Trophoblast cell (in vitro differentiated cells and primary cell): ENCODE measurements around the gene DCT.

Experiments
- DNase-seq, 2 donors: peaks; one replicate each; pipeline ENCODE4 v3.0.0-alpha.2; 2016
- H2AFZ ChIP-seq: 2 replicates; pipeline ENCODE4 v1.6.1; 2013; ENCODE audit warnings: low read length, moderate library complexity, mild to moderate bottlenecking; ENCODE audit not compliant: insufficient read depth, poor library complexity
- H2AK5ac ChIP-seq: 2 replicates; pipeline ENCODE4 v1.6.1; 2013; ENCODE audit warnings: mild to moderate bottlenecking, low read length
- H2BK120ac ChIP-seq: 2 replicates; pipeline ENCODE4 v1.6.1; 2013; ENCODE audit warnings: low read length, mild to moderate bottlenecking, moderate library complexity; ENCODE audit not compliant: insufficient read depth, poor library complexity
- H2BK12ac ChIP-seq: 2 replicates; pipeline ENCODE4 v1.6.1; 2013; ENCODE audit warnings: mild to moderate bottlenecking, low read length, moderate library complexity
- H2BK5ac ChIP-seq: 2 replicates; pipeline ENCODE4 v1.6.1; 2013; ENCODE audit warnings: low read length, low read depth, moderate library complexity, mild to moderate bottlenecking; ENCODE audit not compliant: poor library complexity
- H3K14ac ChIP-seq: 2 replicates; pipeline ENCODE4 v1.6.1; 2013; ENCODE audit warnings: mild to moderate bottlenecking, low read length
- H3K18ac ChIP-seq: 2 replicates; pipeline ENCODE4 v1.6.1; 2013; ENCODE audit warnings: mild to moderate bottlenecking, low read length
- H3K23ac ChIP-seq: 2 replicates; pipeline ENCODE4 v1.6.1; 2013; ENCODE audit warnings: low read length
- H3K27ac ChIP-seq: 2 replicates; pipeline ENCODE4 v1.5.1; 2013; ENCODE audit warnings: low read depth, mild to moderate bottlenecking, inconsistent platforms, low read length, moderate library complexity
- H3K27me3 ChIP-seq: 2 replicates; pipeline ENCODE4 v1.6.1; 2013; ENCODE audit warnings: inconsistent platforms, mild to moderate bottlenecking, low read length, moderate library complexity; ENCODE audit not compliant: insufficient read depth
- H3K36me3 ChIP-seq, 2 experiments: 1 replicate in 1 of 2; 2 replicates in 1 of 2; pipeline ENCODE4 v1.6.1; 2013; ENCODE audit warnings: low read length in 2 of 2, mild to moderate bottlenecking in 2 of 2, moderate library complexity in 1 of 2; ENCODE audit not compliant: insufficient read depth in 2 of 2, control insufficient read depth in 1 of 2
- H3K4ac ChIP-seq: 2 replicates; pipeline ENCODE4 v1.6.1; 2013; ENCODE audit warnings: low read depth, mild to moderate bottlenecking, low read length, moderate library complexity
- H3K4me1 ChIP-seq, 2 experiments: 1 replicate in 1 of 2; 2 replicates in 1 of 2; pipeline ENCODE4 v1.6.1; 2013; ENCODE audit warnings: low read length in 2 of 2, mild to moderate bottlenecking in 2 of 2, moderate library complexity in 1 of 2; ENCODE audit not compliant: insufficient read depth in 2 of 2, control insufficient read depth in 1 of 2
- H3K4me2 ChIP-seq: 2 replicates; pipeline ENCODE4 v1.6.1; 2013; ENCODE audit warnings: inconsistent platforms, mild to moderate bottlenecking, low read length, moderate library complexity
- H3K4me3 ChIP-seq: 2 replicates; pipeline ENCODE4 v1.5.1; 2013; ENCODE audit warnings: mild to moderate bottlenecking, low read depth, low read length, inconsistent platforms
- H3K79me1 ChIP-seq: one replicate; pipeline ENCODE4 v1.6.1; 2013; ENCODE audit warnings: low read length
- H3K79me2 ChIP-seq: 2 replicates; pipeline ENCODE4 v1.6.1; 2013; ENCODE audit warnings: low read length, mild to moderate bottlenecking; ENCODE audit not compliant: control insufficient read depth, insufficient read depth, poor library complexity
- H3K9ac ChIP-seq: 2 replicates; pipeline ENCODE4 v1.6.1; 2013; ENCODE audit warnings: mild to moderate bottlenecking, low read length
- H3K9me3 ChIP-seq: 2 replicates; pipeline ENCODE4 v1.6.1; 2013; ENCODE audit warnings: low read depth, mild to moderate bottlenecking, control low read depth, inconsistent platforms, low read length; ENCODE audit not compliant: insufficient read depth
- H4K12ac ChIP-seq: 2 replicates; pipeline ENCODE4 v1.6.1; 2013; ENCODE audit warnings: low read depth, mild to moderate bottlenecking, low read length, moderate library complexity
- H4K8ac ChIP-seq: 2 replicates; pipeline ENCODE4 v1.6.1; 2013; ENCODE audit warnings: low read depth, mild to moderate bottlenecking, low read length, moderate library complexity
- H4K91ac ChIP-seq: one replicate; pipeline ENCODE4 v1.6.1; 2013; ENCODE audit warnings: low read depth, mild to moderate bottlenecking, low read length, moderate library complexity
- WGBS: extraction: QIAGEN DNeasy Blood & Tissue Kit; methylation state at CpG from one replicate; pipeline ENCODE4 v1.1.7; 2013; ENCODE audit warnings: missing lambda C conversion rate; ENCODE audit not compliant: insufficient read length, insufficient coverage; ENCODE audit errors: extremely low coverage; 5-methylcytosine and 5-hydroxymethylcytosine counted together

The DCT gene

DNA sequence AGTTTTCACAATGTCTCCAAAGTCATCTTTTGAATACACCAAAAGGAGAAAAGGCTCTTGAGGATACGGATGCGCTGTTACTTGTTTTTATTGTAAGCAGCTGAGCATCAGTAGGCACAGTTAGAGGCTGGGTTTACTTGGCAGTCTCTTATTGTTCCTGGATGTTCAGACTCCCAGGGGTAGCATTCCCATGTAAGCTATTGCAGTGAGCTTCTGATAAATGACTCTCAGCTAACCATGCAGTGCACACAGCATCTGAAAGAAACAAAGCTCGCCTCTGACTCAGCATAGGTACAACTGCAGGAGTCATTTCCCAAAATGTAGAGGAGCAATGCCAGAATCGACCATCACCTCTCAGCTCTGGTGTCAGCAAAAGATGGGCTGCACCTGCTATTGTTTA, 84.8 kb downstream of the DCT start:
- H3K4me2 ChIP-seq, result no peak overlapping the region
- no CpG with 5 or more reads among the region's 4 CpGs for WGBS
- no peak overlapping the region for H2BK120ac ChIP-seq

DNA sequence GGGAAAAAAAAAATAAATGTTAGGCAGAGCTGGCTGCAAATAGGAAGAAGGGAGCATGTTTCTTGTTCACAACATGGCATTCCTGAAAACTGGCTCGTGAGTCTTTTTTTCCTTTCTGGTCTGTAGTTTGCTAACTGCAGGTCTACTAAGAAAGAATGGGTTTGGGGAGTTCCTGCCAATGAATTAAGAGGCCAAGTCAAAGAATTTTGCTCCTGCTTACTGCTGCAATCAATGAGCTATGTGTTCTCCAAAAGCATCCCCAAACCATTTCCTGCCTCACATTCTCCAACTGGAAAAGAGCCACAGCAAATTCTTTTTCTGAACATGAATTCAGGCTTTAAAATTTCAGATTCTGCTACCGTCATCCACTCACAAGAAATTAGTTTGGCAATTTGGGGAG, 88.6 kb downstream of the DCT start:
- H3K4me1 ChIP-seq, result peaks cover 0 to 3% of the 10 kb centered on the region in 2 experiments
- H4K12ac ChIP-seq, result no peak overlapping the region
- H2BK12ac ChIP-seq, result no peak overlapping the region
- H3K79me1 ChIP-seq, result no peaks in the 10 kb centered on the region
- no peak overlapping the region for H3K9ac ChIP-seq
- H3K79me2 ChIP-seq, result no peaks in the 10 kb centered on the region
- H3K23ac ChIP-seq, result no peak overlapping the region
- no peak overlapping the region for H4K8ac ChIP-seq
- WGBS, result no CpG with 5 or more reads among the region's 2 CpGs
- no peak overlapping the region for H2AK5ac ChIP-seq
- H3K27ac ChIP-seq, result no peak overlapping the region
- H3K18ac ChIP-seq, result no peak overlapping the region
- no peaks in the 10 kb centered on the region for H3K9me3 ChIP-seq
- no peak overlapping the region for H2BK120ac ChIP-seq
- H3K4me3 ChIP-seq, result no peak overlapping the region
- DNase-seq, result no peak
- H3K4ac ChIP-seq, result no peak overlapping the region
- H3K4me2 ChIP-seq, result no peak overlapping the region
- no peak overlapping the region for H3K14ac ChIP-seq
- no peak overlapping the region for H2AFZ ChIP-seq
- H4K91ac ChIP-seq, result no peak overlapping the region
- no peaks in the 10 kb centered on the region for H3K27me3 ChIP-seq
- no peaks in the 10 kb centered on the region for H3K36me3 ChIP-seq
- no peak overlapping the region for H2BK5ac ChIP-seq

More for the DNA sequence above, 84.8 kb downstream of the DCT start:
- Histone ChIP-seq H3K14ac (no peak overlapping the region), H3K23ac (no peak overlapping the region), H4K8ac (no peak overlapping the region), H3K79me2 (no peaks in the 10 kb centered on the region), H3K27me3 (no peaks in the 10 kb centered on the region), H3K36me3 (no peaks in the 10 kb centered on the region), H3K4ac (no peak overlapping the region), H2BK12ac (no peak overlapping the region), H3K9me3 (no peaks in the 10 kb centered on the region), H3K27ac (no peak overlapping the region), H3K4me3 (no peak overlapping the region), H4K91ac (no peak overlapping the region), H3K79me1 (no peaks in the 10 kb centered on the region), H3K9ac (no peak overlapping the region), H2AFZ (no peak overlapping the region), H3K18ac (no peak overlapping the region), H2BK5ac (no peak overlapping the region), H3K4me1 (peaks cover 0 to 3% of the 10 kb centered on the region in 2 experiments), H2AK5ac (no peak overlapping the region), H4K12ac (no peak overlapping the region)
- no peak for DNase-seq

DNA sequence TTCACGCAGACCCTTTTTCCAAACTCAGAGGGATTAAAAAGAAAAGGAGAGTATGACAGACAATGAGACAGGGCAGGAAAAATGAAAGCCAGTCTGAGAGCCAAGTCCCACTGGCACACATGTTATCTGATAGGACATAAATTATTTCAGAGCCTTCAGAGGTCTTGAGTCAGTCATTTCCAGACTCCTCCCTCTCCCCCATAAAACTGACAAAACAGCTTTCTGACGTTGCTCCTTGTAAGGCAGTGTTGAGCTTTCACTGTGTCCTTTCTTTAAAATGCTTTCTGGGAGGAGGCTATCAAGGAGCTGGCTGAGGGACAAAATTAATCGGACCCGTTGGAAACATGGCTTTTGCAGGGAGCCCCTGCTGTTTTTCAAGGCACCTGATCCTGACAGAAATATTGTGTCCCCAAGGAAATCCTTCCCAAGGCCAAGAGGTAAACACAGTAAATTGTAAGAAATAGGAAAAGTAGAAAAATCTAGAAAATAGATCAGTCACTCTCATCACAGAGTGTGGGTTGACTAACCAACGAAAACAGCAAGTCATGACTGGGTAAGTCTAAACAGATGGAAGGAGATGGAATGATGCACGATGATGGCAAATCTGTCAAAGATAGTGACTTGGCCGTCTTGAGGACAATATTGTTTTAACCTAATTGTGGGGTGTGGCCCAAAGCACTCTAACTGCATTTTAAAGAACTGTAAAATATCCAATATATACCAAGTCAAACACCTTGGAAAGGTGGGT, 89.7 kb downstream of the DCT start:
- no peak overlapping the region for H3K23ac ChIP-seq
- H3K4me3 ChIP-seq, result no peak overlapping the region
- DNase-seq, result no peak
- WGBS, result no CpG with 5 or more reads among the region's 7 CpGs
- H3K9ac ChIP-seq, result no peak overlapping the region
- no peak overlapping the region for H3K4ac ChIP-seq
- no peaks in the 10 kb centered on the region for H3K79me1 ChIP-seq
- H2BK120ac ChIP-seq, result no peak overlapping the region
- no peaks in the 10 kb centered on the region for H3K79me2 ChIP-seq
- H3K27ac ChIP-seq, result no peak overlapping the region
- no peak overlapping the region for H2BK12ac ChIP-seq
- H3K4me1 ChIP-seq, result no peaks in the 10 kb centered on the region
- H2BK5ac ChIP-seq, result no peak overlapping the region
- H2AFZ ChIP-seq, result no peak overlapping the region
- no peak overlapping the region for H3K14ac ChIP-seq
- no peak overlapping the region for H4K12ac ChIP-seq
- no peak overlapping the region for H3K18ac ChIP-seq
- H4K8ac ChIP-seq, result no peak overlapping the region
- no peaks in the 10 kb centered on the region for H3K9me3 ChIP-seq
- H2AK5ac ChIP-seq, result no peak overlapping the region
- H3K36me3 ChIP-seq, result no peaks in the 10 kb centered on the region
- no peak overlapping the region for H3K4me2 ChIP-seq
- no peaks in the 10 kb centered on the region for H3K27me3 ChIP-seq
- no peak overlapping the region for H4K91ac ChIP-seq

DNA sequence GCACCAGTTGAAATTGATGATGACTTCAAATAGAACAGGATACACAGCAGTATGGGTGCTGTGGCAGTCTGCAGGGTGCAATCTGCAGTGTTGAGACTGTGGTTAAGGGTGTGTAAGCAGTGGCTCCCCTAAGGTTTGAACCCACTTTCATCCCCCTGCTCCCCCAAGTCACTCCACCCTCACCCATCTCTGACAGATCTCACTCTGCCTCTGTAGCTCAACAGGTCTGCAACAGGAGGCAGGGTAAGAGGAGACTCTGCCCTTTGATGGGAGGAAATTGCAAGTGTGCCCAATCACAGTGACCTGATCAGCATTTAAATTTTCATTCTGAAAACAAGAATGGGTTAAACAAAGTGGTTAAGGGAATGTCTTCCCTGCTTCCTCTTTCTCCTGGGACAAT, 92.4 kb downstream of the DCT start:
- Histone ChIP-seq H3K4me3 (no peak overlapping the region), H3K9ac (no peak overlapping the region), H3K27ac (no peak overlapping the region), H3K4ac (no peak overlapping the region), H3K79me1 (no peaks in the 10 kb centered on the region), H4K8ac (no peak overlapping the region), H3K23ac (no peak overlapping the region), H4K91ac (no peak overlapping the region), H2BK5ac (no peak overlapping the region), H2AK5ac (no peak overlapping the region), H3K27me3 (no peaks in the 10 kb centered on the region), H2AFZ (no peak overlapping the region), H3K18ac (no peak overlapping the region), H2BK120ac (no peak overlapping the region), H3K79me2 (no peaks in the 10 kb centered on the region), H3K14ac (no peak overlapping the region), H3K9me3 (peaks cover 2% of the 10 kb centered on the region), H3K4me2 (no peak overlapping the region), H3K36me3 (no peaks in the 10 kb centered on the region), H3K4me1 (no peaks in the 10 kb centered on the region), H4K12ac (no peak overlapping the region), H2BK12ac (no peak overlapping the region)
- no peak for DNase-seq
